Ishikawa (cell line): ENCODE measurements around the gene EHBP1L1.

Experiments
- CEBPB ChIP-seq: IDR thresholded peaks from 2 replicates; pipeline ENCODE4 v1.6.1; 2012
- CREB1 ChIP-seq: IDR thresholded peaks from 2 replicates; pipeline ENCODE4 v1.6.1; 2012; ENCODE audit warnings: low read depth
- EGR1 ChIP-seq: IDR thresholded peaks from 2 replicates; pipeline ENCODE4 v1.6.1; 2012
- EP300 ChIP-seq: IDR thresholded peaks from 2 replicates; pipeline ENCODE4 v1.6.1; 2012; ENCODE audit warnings: borderline replicate concordance
- FOXM1 ChIP-seq: IDR thresholded peaks from 2 replicates; pipeline ENCODE4 v1.6.1; 2012; ENCODE audit warnings: low read depth, borderline replicate concordance
- MAX ChIP-seq: IDR thresholded peaks from 2 replicates; pipeline ENCODE4 v1.6.1; 2012
- NFIC ChIP-seq: IDR thresholded peaks from 2 replicates; pipeline ENCODE4 v1.6.1; 2012
- RAD21 ChIP-seq: IDR thresholded peaks from 2 replicates; pipeline ENCODE4 v1.6.1; 2012; ENCODE audit warnings: low read depth
- REST ChIP-seq: IDR thresholded peaks from 2 replicates; pipeline ENCODE4 v1.6.1; 2012; ENCODE audit warnings: low read depth, mild to moderate bottlenecking
- TAF1 ChIP-seq: IDR thresholded peaks from 2 replicates; pipeline ENCODE4 v1.6.1; 2012; ENCODE audit warnings: low read depth, mild to moderate bottlenecking
- TCF12 ChIP-seq: IDR thresholded peaks from 2 replicates; pipeline ENCODE4 v1.6.1; 2012; ENCODE audit warnings: low read depth
- USF1 ChIP-seq: IDR thresholded peaks from 2 replicates; pipeline ENCODE4 v1.6.1; 2012
- YY1 ChIP-seq: IDR thresholded peaks from 2 replicates; pipeline ENCODE4 v1.6.1; 2012; ENCODE audit warnings: low read depth
- ZBTB7A ChIP-seq: IDR thresholded peaks from 2 replicates; pipeline ENCODE4 v1.6.1; 2012; ENCODE audit warnings: low read depth

GRCh38 chr11:65569973-65570918, 5.6 kb upstream of the EHBP1L1 start, which contains the start of gene ZNRD2:
- peak; percentile 11; the same call in 1 of the 2 replicates for TF ChIP-seq EGR1
- TF ChIP-seq YY1, result peak; percentile 93
- TF ChIP-seq MAX, result peak; percentile 81
- peak; percentile 51 for TF ChIP-seq TAF1
- TF ChIP-seq CEBPB, result peak; percentile 54; the same call in 1 of the 2 replicates
- TF ChIP-seq REST, result no peak
- no peak for TF ChIP-seq FOXM1
- TF ChIP-seq CREB1, result peak; percentile 94
- no peak; the same call in 1 of the 2 replicates for TF ChIP-seq USF1
- TF ChIP-seq ZBTB7A, result peak; percentile 61; the same call in 1 of the 2 replicates
- TF ChIP-seq RAD21, result peak; percentile 57
- TF ChIP-seq NFIC, result peak; percentile 44; the same call in 1 of the 2 replicates
- no peak; the same call in 1 of the 2 replicates for TF ChIP-seq EP300
- TF ChIP-seq TCF12, result peak; percentile 79
